KBM-7 (cell line): ENCODE results near the gene SDCCAG8.

ENCODE experiments used
- DNase-seq: peaks from one replicate; pipeline ENCODE4 v3.0.0-alpha.2; 2015
- in situ Hi-C: fragments of 300-500 bp; cut with MboI; formaldehyde crosslinking; loops from 2 replicates; pipeline ENCODE4 v1.14.3; 2020; ENCODE audit warnings: low sequenced_read_pairs, low pct_unique_long_range_greater_than_20kb, mixed read lengths

The SDCCAG8 gene

DNA sequence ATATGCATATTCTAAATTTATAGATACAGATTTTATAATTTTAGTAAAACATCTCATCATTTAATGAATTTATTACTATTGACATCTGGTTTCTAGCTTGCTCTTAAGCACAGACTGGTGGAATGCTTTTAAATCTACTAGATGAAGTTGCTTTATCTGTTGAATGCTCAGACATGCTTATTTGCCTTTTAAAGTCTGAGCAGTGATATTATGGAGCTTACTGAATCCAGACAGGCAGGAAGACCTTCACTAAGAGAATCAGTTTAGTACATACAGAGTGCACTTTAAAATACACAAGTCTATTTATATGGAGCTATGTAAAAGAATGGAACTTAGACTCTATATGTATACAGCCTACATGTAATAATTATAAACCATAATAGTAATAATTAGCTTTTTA is 16.6 kb downstream of the SDCCAG8 start:
- in situ Hi-C loops: no loop called here
- DNase-seq: no peak

DNA sequence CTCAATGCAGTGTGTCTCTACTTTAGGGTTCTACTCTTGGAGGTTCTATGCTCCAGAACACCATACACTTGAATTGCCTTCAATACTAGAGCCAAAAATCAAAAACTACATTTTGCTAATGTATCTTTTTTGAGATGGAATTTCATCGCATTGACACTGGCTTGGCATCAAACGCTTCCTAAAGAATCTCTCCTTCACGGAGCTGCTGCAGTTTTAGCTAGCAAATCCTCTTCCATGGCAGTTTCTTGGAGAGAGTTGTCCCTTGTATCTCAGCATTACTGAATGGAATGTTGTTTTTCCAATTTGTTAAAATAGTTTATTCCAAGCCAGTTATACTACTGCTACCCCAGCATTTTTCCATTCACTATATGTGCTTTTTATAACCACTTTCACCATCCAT is 17.7 kb downstream of the SDCCAG8 start:
- no peak for DNase-seq
- in situ Hi-C loops: no loop called here

DNA sequence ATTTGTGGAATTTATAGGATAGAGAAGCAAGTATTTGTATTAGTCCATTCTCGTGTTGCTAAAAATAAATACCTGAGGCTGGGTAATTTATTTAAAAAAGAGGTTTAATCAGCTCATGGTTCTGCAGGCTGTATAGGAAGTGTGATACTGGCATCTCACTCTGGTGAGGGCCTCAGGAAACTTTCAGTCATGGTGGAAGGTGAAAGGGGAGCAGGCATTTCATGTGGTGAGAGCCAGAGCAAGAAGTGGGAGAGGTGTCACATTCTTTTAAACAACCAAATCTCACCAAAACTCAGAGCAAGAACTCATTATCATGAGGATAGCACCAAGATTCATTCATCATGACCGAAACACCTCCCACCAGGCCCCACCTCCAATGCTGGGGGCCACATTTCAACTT is 18.1 kb downstream of the SDCCAG8 start:
- DNase-seq: no peak
- in situ Hi-C loops: no loop called here

DNA sequence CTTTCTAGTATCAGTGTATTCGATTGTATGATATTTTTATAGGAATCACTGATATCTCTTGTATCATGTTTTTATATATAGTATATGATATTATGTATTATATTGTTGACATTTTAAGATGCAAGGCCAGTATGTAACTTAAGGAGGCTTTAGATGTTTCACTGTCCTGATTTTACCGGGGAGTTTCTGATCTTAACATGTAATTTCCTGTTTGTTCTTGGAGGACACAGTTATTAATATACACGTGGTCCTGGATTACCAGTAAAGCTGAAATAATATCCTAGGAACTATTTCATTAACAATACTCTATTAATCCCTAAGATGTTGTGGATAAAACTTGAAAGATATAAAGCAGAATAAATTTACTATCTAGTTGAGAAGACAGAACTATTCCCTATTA is 19.5 kb downstream of the SDCCAG8 start:
- no peak for DNase-seq
- in situ Hi-C loops: no loop called here

DNA sequence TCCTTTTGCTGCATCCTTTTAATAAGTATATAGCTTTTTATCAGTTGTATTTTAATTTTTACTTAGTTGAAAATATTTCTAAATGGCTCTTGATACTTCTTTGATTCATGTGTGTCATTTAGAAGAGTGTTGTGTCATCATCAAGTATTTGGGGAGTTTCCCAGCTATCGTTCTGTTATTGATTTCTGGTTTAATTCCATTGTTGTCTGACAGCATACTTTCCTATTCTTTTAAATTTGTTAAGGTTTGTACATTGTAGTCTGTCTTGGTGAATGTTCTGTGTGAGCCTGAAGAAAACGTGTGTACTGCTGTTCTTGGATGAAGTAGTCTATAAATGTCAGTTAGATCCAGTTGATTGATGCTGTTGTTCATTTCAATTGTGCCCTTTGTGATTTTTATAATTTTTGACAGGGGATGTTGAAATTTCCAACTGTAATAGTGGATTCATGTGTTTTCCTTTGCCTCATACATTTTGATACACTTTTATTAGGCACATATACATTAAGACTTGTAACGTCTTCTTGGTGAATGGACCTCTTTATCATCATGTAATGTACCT is 24.8 kb downstream of the SDCCAG8 start:
- no peak for DNase-seq

DNA sequence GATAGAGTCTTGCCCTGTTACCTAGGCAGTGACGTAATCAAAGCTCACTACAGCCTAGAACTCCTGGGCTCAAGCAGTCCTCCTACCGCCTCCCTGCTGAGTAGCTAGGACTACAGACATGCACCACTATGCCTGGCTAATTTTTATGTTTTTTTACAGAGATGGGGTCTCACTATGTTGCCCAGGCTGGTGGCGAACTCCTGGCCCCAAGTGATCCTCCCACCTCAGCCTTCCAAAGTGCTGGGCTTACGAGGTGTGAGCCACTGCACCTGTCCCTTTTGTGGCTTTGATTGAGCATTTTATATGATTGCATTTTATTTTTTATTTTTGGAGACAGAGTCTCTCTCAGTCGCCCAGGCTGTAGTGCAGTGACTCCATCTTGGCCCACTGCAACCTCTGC is 25.8 kb downstream of the SDCCAG8 start:
- in situ Hi-C loops: no loop called here
- DNase-seq: no peak

More for the DNA sequence above, 24.8 kb downstream of the SDCCAG8 start:
- in situ Hi-C loops: no loop called here

DNA sequence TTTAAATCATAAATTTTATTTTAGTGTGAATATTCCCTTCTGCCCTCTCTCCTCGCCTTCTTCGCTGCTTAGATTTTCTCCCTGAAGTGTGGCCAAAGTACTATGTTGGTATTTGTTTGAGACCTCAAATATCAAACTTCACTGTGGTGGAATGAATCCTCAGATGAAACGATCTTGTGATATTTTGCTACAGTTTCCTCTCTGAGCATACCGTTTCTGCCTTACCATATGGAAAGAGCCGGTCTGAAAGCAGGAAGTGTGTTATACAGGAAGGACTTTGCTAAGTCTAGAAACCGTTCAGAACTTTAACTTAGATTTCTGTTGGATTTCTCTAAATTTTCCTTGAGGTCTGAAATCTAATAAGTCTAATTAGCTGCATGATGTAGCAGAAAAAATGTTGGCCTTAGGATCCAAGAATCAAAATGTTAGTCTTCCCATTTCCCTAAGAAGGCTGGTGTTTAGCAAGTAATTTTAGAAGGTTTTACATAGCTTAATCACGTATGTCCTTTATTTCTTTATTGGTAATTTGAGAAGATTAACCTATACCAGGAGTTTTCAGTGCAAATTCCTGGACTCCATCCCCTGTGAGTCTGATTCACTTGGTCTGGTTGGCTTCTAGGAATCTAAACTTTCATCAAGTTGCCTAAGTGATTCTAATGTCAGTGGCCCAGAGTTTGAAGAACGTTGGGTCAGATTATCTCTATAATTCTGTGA is 30.7 kb downstream of the SDCCAG8 start:
- in situ Hi-C loops: no loop called here
- peak; percentile 41 for DNase-seq

DNA sequence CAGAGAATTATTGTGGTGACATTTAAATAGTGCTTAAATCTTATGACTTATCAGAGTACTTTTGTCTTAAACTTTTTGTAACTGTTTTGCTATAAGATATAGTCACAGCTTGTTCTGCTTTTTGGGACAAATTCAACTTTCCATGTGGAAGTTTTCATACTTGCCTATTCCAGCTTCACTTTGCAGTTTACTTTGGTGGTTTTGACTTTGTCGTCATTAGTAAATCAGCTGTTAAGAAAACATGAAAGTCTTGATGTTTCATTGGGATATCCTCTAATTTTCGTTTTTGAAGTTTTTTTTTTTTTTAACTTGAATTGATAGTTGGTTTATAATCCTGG is 31.3 kb downstream of the SDCCAG8 start:
- DNase-seq: no peak
- in situ Hi-C loops: no loop called here

DNA sequence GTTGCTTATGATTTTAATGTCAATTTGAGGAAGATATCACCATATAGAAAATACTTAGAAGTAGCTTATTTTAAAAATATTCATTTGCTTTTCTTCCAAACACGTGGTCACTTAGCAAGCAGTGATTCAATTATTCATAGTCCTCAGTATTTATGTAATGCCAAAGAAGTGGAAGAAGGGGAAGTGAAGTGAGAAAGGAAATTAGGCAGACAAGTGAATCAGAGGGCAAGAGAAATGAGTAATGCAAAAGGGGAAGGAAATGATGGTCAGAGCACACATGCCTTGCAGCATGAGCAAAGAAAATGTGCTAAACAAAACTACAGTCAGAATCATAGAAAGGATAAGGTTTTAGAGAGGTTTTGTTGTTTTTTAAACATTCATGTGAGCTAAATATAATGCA is 31.8 kb downstream of the SDCCAG8 start:
- DNase-seq: peak; percentile 94
- in situ Hi-C loops: no loop called here

DNA sequence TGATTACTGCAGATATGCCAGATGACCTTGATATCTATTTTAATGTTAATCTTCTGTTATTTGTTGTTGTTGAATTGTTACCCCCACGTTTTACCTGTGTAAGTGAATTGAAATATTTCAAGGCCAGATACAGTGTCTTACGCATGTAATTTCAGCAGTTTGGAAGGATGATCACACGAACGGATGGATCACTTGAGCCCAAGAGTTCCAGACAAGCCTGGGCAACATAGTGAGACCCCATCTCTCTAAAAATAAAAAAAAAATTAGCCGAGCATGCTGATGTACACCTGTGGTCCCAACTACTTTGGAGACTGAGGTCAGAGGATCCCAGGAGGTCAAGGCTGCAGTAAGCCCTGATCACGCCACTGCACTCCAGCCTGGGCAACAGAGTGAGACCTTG is 32.2 kb downstream of the SDCCAG8 start:
- DNase-seq: no peak
- in situ Hi-C loops: no loop called here

DNA sequence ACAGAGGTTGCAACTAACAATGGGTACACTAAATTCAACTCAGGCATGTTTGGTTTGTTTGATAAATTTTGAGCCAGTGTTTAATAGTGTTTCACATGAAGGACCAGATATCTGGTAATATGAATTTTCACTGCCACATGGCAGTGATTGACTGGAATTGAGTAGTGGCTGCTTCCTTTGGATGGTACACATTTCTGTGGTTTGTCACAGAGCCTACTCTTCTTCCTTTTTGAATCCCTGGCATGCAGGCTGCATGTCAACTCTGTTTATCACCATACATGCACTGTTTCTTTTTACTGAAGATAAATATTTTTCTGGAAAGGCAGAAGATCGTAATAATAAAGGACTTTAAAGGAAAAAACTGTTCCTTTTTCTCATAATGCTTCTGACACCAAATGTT is 35.5 kb downstream of the SDCCAG8 start:
- peak; percentile 41 for DNase-seq
- in situ Hi-C loops: no loop called here

DNA sequence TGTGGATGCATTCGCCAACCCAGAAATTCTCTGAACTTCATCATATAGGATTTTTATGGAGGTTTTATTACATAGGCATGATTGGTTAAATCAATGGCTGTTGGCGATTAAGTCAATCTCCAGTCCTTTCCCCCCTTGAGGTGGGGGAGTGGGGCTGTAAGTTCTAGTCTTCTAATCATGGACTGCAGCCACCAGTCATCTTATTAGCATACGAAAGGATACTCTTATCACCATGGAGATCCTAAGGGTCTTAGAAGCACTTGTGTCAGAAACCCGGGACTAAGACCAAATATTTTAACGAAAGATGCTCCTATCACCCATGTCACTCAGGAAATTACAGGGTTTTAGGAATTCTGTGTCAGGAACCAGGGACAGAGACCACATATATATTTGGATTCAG is 36.3 kb downstream of the SDCCAG8 start:
- in situ Hi-C loops: no loop called here
- DNase-seq: no peak

DNA sequence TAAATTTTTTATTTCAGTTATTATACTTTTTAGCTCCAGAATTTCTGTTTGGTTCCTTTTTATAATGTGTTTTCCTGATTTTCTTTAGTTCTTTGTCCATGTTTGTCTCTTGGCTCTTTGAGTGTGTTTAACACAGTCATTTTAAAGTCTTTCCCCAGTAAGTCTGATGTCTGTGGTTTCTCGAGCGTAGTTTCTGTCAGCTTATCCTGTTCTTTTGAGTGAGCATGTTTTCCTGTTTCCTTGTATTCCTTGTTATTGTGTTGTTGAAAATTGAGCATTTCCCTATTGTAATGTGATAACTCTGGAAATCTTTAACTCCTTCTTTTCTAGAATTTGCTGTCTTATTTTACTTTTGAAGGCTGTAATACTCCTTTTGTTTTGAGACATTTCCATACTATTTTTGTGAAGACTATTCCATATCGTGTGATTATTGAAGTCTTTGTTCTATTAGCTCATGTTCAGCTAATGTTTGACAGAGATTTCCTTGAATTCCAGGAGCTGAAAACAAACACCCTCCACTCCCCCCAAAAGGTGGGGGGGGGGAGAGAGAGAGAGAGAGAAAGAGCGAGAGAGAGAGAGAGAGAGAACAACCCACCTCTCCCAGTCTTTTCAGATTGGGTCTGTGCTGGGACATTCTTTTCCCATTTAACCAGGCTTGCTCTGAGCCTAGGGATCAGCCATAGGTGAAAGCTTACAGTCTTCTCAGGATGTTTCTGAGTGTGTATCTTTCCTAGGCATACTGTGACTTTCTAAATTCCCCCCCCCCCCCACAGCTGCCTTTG is 38.3 kb downstream of the SDCCAG8 start:
- DNase-seq: no peak
- in situ Hi-C loops: no loop called here

DNA sequence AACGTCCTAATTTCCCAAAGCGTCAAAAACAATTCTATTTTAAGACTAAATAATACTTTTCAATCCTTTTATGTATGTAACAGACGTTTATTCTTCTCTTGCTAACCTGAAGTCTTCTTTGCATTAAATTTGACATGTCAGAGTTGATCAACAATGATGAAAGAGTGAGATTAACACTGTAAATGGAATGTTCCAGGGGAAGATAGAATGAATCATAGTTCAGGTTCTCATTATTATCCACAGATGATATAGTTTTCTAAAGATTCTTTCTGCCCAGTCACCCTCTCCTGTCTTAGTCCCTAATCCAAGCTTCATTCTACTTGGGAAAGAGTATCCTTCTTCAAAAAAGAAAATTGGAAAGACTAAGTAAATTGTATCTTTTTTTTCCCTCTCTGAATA is 38.9 kb downstream of the SDCCAG8 start:
- DNase-seq: no peak
- in situ Hi-C loops: no loop called here

DNA sequence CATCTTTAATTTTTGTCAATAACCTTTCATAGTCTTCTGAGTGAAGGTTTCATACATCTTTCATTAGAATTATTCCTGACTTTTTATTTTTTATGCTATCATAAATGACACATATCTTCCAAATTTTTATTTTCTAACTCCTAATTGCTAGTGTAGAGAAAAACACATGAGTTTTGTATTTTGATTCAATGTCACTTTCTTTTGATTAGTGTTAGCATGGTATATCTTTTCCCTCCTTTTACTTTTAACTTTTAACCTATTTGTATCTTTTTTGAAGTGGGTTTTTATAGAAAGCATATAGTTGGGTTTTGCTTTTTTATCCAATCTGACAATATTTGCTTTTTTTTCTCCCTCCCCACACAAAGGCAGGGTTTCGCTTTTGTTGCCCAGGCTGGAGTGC is 43.2 kb downstream of the SDCCAG8 start:
- in situ Hi-C loops: no loop called here
- DNase-seq: no peak

DNA sequence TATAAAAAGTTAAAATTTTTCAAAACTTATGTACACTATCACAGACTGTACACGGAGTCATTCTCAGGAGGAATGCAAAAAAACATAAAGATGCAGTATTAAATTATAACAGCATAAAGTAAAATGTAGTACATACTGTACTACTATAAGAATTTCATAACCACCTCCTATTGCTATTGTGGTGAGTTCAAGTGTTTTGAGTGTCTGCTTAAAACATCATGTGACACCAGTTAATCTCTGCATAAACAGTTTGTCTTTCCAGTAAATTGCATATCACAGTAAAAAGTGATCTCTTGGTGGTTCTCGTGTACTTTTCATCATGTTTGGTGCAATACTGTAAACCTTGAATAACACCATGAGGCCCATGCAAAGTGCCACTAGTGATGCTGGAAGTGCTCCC is 45.2 kb downstream of the SDCCAG8 start:
- DNase-seq: no peak
- in situ Hi-C loops: no loop called here

DNA sequence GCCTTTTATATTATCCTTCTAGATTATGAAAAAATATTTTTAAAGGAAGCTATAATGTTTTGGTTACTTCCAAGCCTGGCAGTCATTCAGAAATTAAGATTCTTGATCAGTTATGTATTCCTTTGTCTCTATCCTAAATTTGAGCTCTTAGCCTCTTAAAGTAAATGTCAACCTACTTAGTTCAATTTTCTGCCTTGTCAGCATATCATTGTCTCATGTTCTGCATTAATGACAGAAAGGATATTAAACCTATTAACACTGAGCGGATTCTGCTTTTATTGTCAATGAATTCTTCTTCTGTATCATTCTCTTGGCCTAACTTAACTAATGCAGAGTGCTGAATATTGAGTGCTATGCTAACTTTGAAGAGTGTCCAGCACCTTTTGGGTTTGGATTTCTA is 56.0 kb downstream of the SDCCAG8 start:
- in situ Hi-C loops: no loop called here
- no peak for DNase-seq

DNA sequence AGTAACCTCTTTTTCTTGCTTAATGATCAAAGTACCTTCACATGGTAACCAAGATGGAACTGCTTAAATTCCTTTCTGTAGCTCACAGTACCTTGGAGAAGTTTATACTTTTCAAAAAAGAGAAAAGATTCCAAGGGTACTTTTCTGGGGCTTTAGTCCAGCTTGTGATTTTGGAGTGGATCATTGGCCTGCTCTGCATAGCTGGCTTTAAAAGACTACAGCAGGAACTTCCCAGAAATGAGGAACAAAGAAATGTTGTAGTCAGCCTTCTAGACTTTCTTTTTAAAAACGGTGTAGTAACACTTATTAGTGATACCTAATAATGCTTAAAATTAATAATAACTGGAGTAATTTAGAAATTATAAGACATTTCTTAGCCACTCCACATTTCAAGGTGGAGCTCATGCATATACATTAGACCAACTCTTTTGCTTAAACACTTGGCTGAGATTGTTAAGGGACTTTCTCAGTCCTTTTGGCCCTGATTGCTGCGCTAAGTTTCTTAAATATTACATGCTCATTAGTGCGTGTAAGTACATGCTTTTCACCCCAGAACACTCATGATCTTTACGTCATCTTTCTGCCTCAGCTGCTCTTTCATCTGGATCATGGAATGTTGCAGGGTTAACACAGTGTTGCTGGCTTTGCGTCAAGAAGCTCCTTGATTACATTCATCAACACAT is 57.3 kb downstream of the SDCCAG8 start:
- no peak for DNase-seq
- in situ Hi-C loops: no loop called here

DNA sequence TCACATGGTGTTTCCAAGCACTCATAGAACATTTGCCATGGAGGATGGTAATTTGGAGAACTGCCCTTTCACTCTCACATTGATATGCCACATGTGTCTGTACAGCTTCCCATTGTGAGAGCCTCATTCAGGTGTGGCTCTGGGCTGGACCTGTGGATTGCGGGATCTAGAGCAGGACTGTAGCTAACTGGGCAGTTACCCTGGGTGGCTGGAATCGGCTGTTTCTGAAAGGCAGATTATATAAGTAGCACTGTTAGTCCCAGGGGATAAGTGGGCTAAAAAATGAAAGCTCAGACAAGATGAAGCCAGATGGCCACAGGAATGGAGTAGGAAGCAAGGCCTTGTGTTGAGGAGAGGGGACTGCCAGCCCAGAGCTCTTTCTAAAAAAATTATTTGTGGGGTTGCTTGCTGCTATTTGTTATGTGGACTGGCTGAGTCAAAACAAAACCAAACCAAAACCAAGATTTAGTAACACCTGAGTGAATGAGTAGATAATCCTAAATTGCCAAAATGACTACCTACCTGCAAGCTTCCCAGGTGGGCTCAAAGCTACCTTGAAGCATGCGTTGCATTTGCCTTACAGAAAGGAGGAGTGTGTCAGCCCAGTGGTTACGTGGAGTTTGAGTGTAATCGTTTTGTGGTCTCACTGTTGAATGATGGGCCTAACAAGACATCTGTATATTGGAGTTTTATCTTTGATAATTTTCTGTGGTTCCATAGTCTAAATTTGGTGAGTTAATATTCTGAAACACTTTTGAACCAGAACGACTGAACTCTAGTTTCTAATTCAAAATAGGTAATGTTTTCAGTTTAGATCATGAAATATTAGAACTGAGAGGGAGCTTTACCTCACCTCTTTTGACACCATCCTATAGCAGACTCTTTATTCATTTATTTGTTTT is 58.0 kb downstream of the SDCCAG8 start:
- DNase-seq: no peak
- in situ Hi-C loops: no loop called here
